ENCODE results near the gene MYO3B. TPM values are rescaled to one million over a fixed set of nuclear protein-coding genes. Genes with fewer than 3 reads are reported as not detected.
"Not testable (repeated sequence)": the region's sequence is repeated elsewhere in the genome, so short reads cannot be mapped to it uniquely, and the experiment has no call there.

Gene MYO3B
- total RNA-seq, 2 donors from 2014 or later = 0.16 TPM; not detected in 1

DNA sequence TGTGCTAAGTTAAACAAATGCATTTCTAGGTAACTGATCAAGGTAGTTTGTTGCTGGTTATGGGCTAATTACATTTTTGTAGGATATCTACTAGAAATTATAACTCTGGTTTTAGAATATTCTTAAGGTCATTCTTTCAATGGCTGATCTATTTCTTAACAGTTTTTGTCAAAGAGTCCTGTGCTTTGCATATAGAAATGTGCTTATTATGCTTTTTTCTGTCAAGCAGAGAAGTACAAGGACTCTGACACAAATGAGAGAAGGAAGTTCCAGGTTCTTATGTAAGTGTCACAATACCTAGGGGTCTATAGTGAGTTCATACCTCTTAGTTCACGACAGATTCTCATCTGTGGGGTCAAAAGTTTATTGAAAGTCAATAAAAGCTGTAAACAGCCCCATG, 88.4 kb downstream of the MYO3B start:
- Mint-ChIP-seq H3K27ac (no peak overlapping the region), H3K4me3 (no peak overlapping the region), H3K4me1 (no peaks in the 10 kb centered on the region), H3K27me3 (peaks cover 5% of the 10 kb centered on the region), H3K36me3 (ENCODE audit: low read depth) (no peaks in the 10 kb centered on the region)
- H3K9me3 ChIP-seq (ENCODE audit: control insufficient read depth, low read length, poor library complexity, severe bottlenecking) = no peaks in the 10 kb centered on the region
- no peak for ATAC-seq
- DNase-seq = no peak

DNA sequence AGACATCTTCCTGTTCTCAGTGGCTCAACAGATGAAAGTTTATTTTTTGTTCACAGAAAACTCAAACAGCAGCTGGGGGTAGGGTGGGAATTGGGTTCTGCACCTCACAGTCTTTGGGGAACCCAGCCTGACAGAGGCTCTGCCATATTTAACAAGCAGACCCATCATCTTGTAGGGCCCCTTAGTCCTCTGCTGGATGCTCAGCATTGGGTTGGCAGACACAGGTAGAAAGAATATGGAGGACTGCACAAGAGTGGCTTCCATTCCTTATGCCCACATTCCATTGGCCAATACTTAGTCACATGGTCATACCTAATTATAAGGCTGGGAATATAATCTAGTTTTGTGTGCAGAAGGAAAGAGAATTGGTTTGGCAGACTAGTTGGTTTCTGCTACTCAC, 89.1 kb downstream of the MYO3B start:
- peaks cover 7% of the 10 kb centered on the region for H3K27me3 Mint-ChIP-seq
- no peaks in the 10 kb centered on the region for H3K4me1 Mint-ChIP-seq
- H3K27ac Mint-ChIP-seq = no peak overlapping the region
- H3K36me3 Mint-ChIP-seq (ENCODE audit: low read depth) = no peaks in the 10 kb centered on the region
- H3K9me3 ChIP-seq (ENCODE audit: control insufficient read depth, low read length, poor library complexity, severe bottlenecking) = no peaks in the 10 kb centered on the region
- no peak for DNase-seq
- H3K4me3 Mint-ChIP-seq = no peak overlapping the region
- no peak for ATAC-seq

DNA sequence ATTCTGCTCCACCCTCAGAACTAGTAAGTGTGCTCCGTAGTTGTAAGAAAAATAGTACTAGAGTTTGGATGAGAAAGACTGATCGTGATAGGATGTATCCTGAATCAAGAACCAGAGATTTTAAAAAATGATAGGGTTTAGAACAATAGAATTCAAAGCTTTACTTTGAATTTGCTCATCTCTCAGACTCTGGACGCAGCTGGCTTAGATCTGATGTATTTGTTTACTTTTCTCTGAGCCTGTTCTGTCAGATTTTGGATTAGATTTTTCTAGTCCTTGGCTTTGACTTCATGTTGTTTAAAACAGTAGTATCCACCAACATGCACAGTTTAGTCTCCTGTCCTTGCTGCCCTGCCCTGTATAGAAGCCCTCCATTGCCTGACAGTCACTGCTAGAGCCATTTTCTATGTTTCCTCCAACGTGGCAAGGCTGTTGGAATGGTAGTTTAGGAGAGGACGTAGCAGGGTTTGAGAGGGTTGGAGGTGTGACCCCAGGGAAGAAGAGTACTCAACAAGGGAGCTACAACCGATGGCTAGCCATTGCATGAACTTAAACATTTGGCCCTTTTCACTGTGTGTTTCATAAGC, 92.4 kb downstream of the MYO3B start:
- H3K4me3 Mint-ChIP-seq = no peak overlapping the region
- no peaks in the 10 kb centered on the region for H3K4me1 Mint-ChIP-seq
- H3K27me3 Mint-ChIP-seq = peaks cover 22% of the 10 kb centered on the region
- no peak overlapping the region for H3K27ac Mint-ChIP-seq
- no peaks in the 10 kb centered on the region for H3K36me3 Mint-ChIP-seq (ENCODE audit: low read depth)
- H3K9me3 ChIP-seq (ENCODE audit: control insufficient read depth, low read length, poor library complexity, severe bottlenecking) = no peaks in the 10 kb centered on the region
- ATAC-seq (no peak), DNase-seq (no peak)

DNA sequence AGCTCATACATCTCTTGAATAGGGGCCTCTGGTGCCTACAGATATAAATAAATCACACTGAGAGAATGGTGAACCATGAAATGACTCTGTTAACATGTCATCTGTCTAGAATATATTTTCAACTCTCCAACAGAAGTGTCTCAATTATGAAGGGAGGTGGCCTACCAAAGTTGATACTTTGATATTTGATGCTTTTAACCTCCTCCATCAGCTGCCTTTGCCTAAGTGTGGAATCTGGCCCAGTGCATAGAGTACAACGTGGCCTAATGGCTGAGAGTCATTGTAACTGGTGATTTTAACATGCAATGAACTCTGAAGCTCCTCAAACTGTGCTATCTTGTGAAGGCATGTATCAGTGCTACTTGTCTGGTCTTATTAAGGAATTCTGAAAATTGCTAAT, 93.4 kb downstream of the MYO3B start:
- H3K9me3 ChIP-seq (ENCODE audit: control insufficient read depth, low read length, poor library complexity, severe bottlenecking) = no peaks in the 10 kb centered on the region
- Mint-ChIP-seq H3K36me3 (ENCODE audit: low read depth) (no peaks in the 10 kb centered on the region), H3K4me3 (no peak overlapping the region), H3K27ac (no peak overlapping the region), H3K27me3 (peaks cover 22% of the 10 kb centered on the region), H3K4me1 (no peaks in the 10 kb centered on the region)
- DNase-seq (no peak), ATAC-seq (no peak)

DNA sequence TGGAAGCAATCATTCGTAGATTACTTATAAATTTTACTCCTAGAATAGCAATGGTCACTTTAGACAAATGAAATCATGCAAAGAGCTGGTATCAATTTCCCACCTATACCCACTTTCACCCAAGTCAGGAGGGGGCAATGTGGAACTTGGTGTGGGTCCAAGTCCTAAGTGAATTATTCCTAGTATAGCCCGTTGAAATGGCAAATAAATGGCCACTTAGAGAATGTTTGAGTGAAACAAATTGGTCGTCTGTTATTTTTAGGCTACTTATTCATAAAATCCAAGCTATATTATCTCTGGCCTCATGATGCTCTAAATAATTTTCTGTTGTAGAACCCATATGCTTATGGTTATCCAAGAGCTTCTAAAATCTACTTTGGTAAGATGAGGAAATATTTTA, 98.1 kb downstream of the MYO3B start:
- no peak for ATAC-seq
- DNase-seq = no peak
- Mint-ChIP-seq H3K27ac (no peak overlapping the region), H3K36me3 (ENCODE audit: low read depth) (no peaks in the 10 kb centered on the region), H3K4me3 (no peak overlapping the region), H3K4me1 (no peaks in the 10 kb centered on the region), H3K27me3 (peaks cover 17% of the 10 kb centered on the region)
- H3K9me3 ChIP-seq (ENCODE audit: control insufficient read depth, low read length, poor library complexity, severe bottlenecking) = no peaks in the 10 kb centered on the region

DNA sequence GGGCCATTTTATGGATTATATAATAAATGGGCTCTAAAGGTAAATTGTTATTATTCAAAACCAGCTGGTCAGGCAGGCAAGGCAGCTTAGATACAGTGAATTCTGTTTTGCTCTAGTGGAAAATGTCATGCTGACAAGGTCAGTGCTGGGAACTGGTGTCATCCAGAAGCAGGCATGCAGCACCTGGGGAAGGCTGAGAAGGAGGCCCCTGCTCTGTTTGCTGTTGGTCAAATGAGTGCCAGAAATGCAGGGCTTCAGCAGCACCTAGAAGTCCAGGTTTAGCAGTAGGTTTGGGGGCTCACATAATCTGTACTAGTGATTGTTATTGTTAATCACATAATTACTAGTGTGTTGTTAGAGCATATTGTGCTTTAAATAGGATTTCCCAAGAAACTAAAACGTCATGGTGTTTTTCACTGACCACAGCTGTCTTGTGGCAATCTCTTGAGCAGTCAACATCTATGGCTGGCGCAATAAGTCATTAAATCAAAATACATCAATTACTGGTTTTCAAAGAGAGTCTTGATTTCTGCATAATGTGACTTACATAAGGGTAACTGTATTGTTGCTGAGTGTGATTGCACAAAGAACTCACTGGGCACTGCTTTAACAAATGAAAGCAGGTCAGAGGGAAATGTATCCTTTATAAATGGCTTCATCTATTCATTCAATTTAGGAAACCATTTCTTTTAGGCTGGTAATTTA, 99.1 kb downstream of the MYO3B start:
- Mint-ChIP-seq H3K36me3 (ENCODE audit: low read depth) (no peaks in the 10 kb centered on the region), H3K4me1 (peaks cover 2% of the 10 kb centered on the region), H3K27me3 (peaks cover 17% of the 10 kb centered on the region), H3K27ac (no peak overlapping the region), H3K4me3 (no peak overlapping the region)
- no peaks in the 10 kb centered on the region for H3K9me3 ChIP-seq (ENCODE audit: control insufficient read depth, low read length, poor library complexity, severe bottlenecking)
- ATAC-seq = no peak
- DNase-seq = no peak

DNA sequence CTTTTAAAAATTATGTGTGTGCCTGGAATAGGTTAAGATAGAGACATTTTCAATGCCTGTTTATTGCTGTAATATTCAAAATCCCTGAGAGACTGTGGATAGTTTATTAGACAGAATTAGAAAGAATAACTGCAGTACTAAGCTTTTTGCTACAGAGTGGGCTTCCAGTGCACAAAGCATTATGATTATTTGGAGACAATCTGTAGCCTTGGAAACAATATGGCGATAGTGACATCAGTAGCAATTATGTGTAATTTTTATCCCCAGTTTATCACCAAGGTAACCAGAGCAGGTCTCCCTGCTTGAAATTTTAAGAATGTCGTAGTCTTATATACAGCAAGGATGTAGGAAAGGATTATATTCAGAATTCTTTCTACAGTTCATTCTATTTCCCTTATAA, 100.0 kb downstream of the MYO3B start:
- ATAC-seq = no peak
- Mint-ChIP-seq H3K27me3 (peaks cover 19% of the 10 kb centered on the region), H3K4me3 (no peak overlapping the region), H3K27ac (no peak overlapping the region), H3K4me1 (peaks cover 3% of the 10 kb centered on the region), H3K36me3 (ENCODE audit: low read depth) (no peaks in the 10 kb centered on the region)
- H3K9me3 ChIP-seq (ENCODE audit: control insufficient read depth, low read length, poor library complexity, severe bottlenecking) = peaks cover 2% of the 10 kb centered on the region
- DNase-seq = no peak

DNA sequence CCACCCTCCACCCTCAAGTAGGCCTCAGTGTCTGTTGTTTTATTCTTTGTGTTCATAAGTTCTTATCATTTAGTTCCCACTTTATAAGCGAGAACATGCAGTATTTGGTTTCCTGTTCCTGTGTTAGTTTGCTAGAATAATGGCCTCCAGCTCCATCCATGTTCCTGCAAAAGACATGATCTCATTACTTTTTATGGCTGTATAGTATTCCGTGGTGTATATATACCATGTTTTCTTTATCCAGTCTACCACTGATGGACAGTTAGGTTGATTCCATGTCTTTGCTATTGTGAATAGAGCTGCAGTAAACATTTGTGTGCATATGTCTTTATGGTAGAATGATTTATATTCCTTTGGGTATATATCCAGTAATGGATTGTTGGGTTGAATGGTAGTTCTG, 101.7 kb downstream of the MYO3B start:
- DNase-seq; H3K36me3 Mint-ChIP-seq (ENCODE audit: low read depth); H3K4me1 Mint-ChIP-seq; ATAC-seq; H3K27ac Mint-ChIP-seq; H3K4me3 Mint-ChIP-seq; H3K9me3 ChIP-seq (ENCODE audit: control insufficient read depth, low read length, poor library complexity, severe bottlenecking): not testable (repeated sequence)
- peaks cover 17% of the 10 kb centered on the region for H3K27me3 Mint-ChIP-seq

DNA sequence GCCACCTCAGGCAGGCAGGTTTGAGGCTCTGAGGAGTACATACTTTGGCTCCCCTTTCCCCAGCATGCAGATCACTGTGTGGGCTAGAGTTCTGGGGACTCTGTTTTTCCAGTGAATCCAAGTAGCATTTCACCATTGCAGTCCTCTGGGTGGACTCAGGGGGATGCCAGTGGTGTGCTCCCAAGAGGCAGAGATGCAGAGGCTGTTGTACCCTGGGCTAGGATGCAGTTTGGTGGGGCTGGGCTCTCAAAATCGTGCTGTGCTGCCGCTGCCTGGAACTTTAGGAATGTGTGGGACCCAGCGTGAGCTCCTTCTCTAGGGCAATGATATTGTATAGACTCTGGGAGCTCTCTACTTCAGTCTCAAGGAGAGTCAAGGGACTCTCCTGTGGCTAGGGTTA, 104.9 kb downstream of the MYO3B start:
- Mint-ChIP-seq H3K27ac (no peak overlapping the region), H3K36me3 (ENCODE audit: low read depth) (peaks cover 2% of the 10 kb centered on the region), H3K27me3 (peaks cover 17% of the 10 kb centered on the region), H3K4me3 (no peak overlapping the region), H3K4me1 (peaks cover 3% of the 10 kb centered on the region)
- H3K9me3 ChIP-seq (ENCODE audit: control insufficient read depth, low read length, poor library complexity, severe bottlenecking) = peaks cover 2% of the 10 kb centered on the region
- ATAC-seq (no peak), DNase-seq (no peak)

DNA sequence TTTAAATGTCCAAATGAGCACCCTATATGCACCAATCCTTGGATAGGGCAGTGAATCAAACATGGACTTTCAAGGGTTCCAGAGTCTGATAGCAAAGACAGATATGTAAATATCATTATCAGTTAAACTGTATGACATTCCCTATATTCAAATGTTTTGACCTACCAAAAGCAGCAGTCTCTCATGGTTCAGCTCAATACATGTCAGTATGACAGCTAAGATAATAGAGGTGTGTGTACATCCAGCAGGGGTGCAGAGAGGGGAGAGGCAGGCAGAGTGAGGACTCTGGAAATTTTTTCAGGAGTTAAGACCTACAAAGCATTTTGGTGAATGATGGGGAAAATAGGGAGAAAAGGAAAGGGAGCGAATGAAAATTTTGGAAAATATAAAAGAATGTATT, 106.3 kb downstream of the MYO3B start:
- ATAC-seq (no peak), DNase-seq (no peak)
- Mint-ChIP-seq H3K27ac (no peak overlapping the region), H3K27me3 (peaks cover 17% of the 10 kb centered on the region), H3K4me3 (no peak overlapping the region), H3K36me3 (ENCODE audit: low read depth) (peaks cover 2% of the 10 kb centered on the region), H3K4me1 (peaks cover 3% of the 10 kb centered on the region)
- H3K9me3 ChIP-seq (ENCODE audit: control insufficient read depth, low read length, poor library complexity, severe bottlenecking) = peaks cover 2% of the 10 kb centered on the region

DNA sequence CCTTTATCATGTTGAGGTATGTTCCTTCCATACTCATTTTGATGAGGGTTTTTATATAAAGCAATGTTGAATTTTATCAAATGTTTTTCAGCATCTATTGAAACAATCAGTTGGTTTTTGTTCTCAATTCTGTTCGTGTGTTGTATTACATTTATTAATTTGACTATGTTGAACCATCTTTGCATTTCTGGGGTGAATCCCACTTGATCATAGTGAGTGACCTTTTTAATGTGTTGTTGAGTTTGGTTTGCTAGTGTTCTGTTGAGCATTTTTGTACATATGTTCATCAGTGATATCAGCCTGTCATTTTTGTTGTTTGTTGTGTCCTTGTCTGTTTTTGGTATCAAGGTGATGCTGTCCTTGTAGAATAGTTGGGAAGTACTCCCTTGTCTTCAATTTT, 110.9 kb downstream of the MYO3B start:
- H3K4me3 Mint-ChIP-seq = no peak overlapping the region
- peaks cover 2% of the 10 kb centered on the region for H3K36me3 Mint-ChIP-seq (ENCODE audit: low read depth)
- H3K27ac Mint-ChIP-seq = no peak overlapping the region
- no peak for DNase-seq
- H3K27me3 Mint-ChIP-seq = peaks cover 5% of the 10 kb centered on the region
- no peaks in the 10 kb centered on the region for H3K9me3 ChIP-seq (ENCODE audit: control insufficient read depth, low read length, poor library complexity, severe bottlenecking)
- H3K4me1 Mint-ChIP-seq = no peaks in the 10 kb centered on the region
- ATAC-seq = no peak

DNA sequence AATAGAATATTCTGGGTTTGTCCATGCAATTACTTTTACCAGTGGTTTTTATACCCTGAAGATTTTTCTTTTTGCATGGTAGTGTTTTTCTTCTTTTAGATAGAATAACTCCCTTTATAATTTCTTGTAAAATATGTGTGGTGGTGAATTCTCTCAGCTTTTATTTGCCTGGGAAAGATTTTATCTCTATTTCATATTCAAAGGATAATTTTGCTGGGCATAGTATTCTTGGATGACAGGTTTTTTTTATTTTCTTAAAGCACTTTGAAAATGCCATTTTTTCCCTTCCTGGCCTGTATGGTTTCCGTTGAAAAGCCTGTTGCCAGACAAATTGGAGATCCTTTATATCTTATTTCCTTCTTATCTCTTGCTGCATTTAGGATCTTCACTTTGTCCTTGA, 113.5 kb downstream of the MYO3B start:
- H3K9me3 ChIP-seq (ENCODE audit: control insufficient read depth, low read length, poor library complexity, severe bottlenecking) = no peaks in the 10 kb centered on the region
- no peak for DNase-seq
- Mint-ChIP-seq H3K4me3 (no peak overlapping the region), H3K27me3 (peaks cover 7% of the 10 kb centered on the region), H3K4me1 (no peaks in the 10 kb centered on the region), H3K27ac (no peak overlapping the region), H3K36me3 (ENCODE audit: low read depth) (no peaks in the 10 kb centered on the region)
- ATAC-seq = no peak

DNA sequence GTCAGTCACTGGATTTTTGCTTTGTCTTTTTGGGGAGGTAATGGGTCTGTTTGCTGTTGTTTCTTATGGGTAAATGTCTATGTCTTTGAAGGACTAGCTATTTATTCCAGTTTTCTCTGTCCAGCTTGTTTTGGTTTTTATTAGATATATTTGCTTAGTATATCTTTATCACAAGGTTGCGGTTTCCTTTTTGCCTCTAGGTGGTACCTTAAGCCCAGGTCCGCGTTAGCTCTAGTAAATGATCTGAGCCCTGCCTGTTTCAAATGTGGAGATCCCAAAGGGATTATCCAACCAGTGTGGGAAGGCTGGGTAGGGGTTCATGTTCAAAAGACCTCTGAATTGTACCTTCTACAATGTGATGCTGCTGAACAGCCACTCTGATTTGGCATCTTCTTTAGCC, 114.5 kb downstream of the MYO3B start:
- DNase-seq = no peak
- no peaks in the 10 kb centered on the region for H3K36me3 Mint-ChIP-seq (ENCODE audit: low read depth)
- no peak for ATAC-seq
- H3K27me3 Mint-ChIP-seq = peaks cover 13% of the 10 kb centered on the region
- H3K27ac Mint-ChIP-seq = no peak overlapping the region
- H3K4me3 Mint-ChIP-seq = no peak overlapping the region
- H3K9me3 ChIP-seq (ENCODE audit: control insufficient read depth, low read length, poor library complexity, severe bottlenecking) = no peaks in the 10 kb centered on the region
- no peaks in the 10 kb centered on the region for H3K4me1 Mint-ChIP-seq

DNA sequence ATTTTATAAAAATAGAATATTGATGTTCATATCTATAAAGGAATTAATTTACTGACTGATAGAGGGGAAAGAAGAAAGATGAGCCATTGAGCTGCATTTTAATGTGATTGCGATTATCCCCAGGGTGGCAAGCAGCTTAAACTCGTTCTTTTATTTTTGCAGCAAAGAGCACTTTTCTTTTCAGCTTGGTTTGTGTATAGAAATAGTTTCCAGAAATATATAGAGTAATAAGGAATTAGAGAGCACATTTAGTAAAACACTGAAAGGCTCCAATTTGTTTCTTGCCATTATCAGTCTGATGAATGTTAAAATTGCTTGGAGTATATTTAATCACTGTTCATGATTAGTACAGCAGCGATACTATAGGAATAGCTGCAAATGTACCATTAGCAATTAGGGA, 119.5 kb downstream of the MYO3B start:
- Mint-ChIP-seq H3K27ac (no peak overlapping the region), H3K4me1 (no peaks in the 10 kb centered on the region), H3K27me3 (peaks cover 15% of the 10 kb centered on the region), H3K4me3 (no peak overlapping the region), H3K36me3 (ENCODE audit: low read depth) (no peaks in the 10 kb centered on the region)
- DNase-seq (no peak), ATAC-seq (no peak)
- H3K9me3 ChIP-seq (ENCODE audit: control insufficient read depth, low read length, poor library complexity, severe bottlenecking) = no peaks in the 10 kb centered on the region

Data from T-helper 17 cell (primary cell).